RWPE1 (cell line): ENCODE measurements around the gene NPAT.
"Not testable (repeated sequence)": the region's sequence is repeated elsewhere in the genome, so short reads cannot be mapped to it uniquely, and the experiment has no call there.

Experiments used
- CTCF ChIA-PET: fragments of 350-600 bp; sonication (Branson Sonifier 250); formaldehyde crosslinking; extraction: SDS; loops from one replicate; lab custom pipeline; 2021; lab: Yijun Ruan, JAX
- POLR2A ChIA-PET: fragments of 400-600 bp; formaldehyde crosslinking; extraction: SDS; loops from one replicate; lab custom pipeline; 2020; ENCODE audit warnings: antibody characterized with exemption; ENCODE audit not compliant: low non-redundant PET; lab: Yijun Ruan, JAX
- DNase-seq: peaks from one replicate; pipeline ENCODE4 v3.0.0; 2012; ENCODE audit warnings: low spot score
- H3K27ac ChIP-seq: fragments of 450-650 bp; 2 replicates; pipeline ENCODE4 v1.5.1; 2017
- CTCF ChIP-seq: fragments of 450-650 bp; conservative IDR thresholded peaks from 2 replicates; pipeline ENCODE4 v1.5.1; 2017; ENCODE audit warnings: low read depth, mild to moderate bottlenecking

NPAT gene

DNA sequence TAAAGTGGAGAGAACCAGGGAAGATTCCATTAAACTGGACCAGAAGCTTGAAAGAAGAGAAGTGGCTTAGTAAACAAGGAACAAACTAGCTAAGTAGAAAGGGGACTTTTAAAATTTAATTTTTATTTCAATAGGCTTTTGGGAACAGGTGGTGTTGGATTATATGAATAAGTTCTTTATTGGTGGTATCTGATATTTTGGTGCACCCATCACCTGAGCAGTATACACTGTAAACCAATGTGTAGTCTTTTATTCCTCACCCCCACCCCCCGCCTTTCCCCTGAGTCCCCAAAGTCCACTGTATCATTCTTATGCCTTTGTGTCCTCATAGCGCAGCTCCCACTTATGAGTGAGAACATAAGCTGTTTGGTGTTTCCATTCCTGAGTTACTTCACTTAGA, 93.7 kb downstream of the NPAT start:
- no peak for TF ChIP-seq CTCF
- no peak overlapping the region for H3K27ac ChIP-seq
- DNase-seq = no peak
- POLR2A ChIA-PET = no interaction called here
- CTCF ChIA-PET = no interaction called here

GRCh38 chr11:108125096-108125495, 97.3 kb downstream of the NPAT start:
- no peak for TF ChIP-seq CTCF
- ChIA-PET CTCF (no interaction called here), POLR2A (no interaction called here)
- DNase-seq = no peak
- no peak overlapping the region for H3K27ac ChIP-seq

GRCh38 chr11:108122166-108122628, 100.2 kb downstream of the NPAT start:
- peak overlapping the region; percentile 87 for H3K27ac ChIP-seq
- CTCF ChIA-PET = interaction anchor here (0.7 kb wide), 1 partner anchor 113 kb away, joined by 3 read pairs; the partner anchor contains the start of gene CUL5
- no peak for TF ChIP-seq CTCF
- no peak for DNase-seq
- POLR2A ChIA-PET = no interaction called here

DNA sequence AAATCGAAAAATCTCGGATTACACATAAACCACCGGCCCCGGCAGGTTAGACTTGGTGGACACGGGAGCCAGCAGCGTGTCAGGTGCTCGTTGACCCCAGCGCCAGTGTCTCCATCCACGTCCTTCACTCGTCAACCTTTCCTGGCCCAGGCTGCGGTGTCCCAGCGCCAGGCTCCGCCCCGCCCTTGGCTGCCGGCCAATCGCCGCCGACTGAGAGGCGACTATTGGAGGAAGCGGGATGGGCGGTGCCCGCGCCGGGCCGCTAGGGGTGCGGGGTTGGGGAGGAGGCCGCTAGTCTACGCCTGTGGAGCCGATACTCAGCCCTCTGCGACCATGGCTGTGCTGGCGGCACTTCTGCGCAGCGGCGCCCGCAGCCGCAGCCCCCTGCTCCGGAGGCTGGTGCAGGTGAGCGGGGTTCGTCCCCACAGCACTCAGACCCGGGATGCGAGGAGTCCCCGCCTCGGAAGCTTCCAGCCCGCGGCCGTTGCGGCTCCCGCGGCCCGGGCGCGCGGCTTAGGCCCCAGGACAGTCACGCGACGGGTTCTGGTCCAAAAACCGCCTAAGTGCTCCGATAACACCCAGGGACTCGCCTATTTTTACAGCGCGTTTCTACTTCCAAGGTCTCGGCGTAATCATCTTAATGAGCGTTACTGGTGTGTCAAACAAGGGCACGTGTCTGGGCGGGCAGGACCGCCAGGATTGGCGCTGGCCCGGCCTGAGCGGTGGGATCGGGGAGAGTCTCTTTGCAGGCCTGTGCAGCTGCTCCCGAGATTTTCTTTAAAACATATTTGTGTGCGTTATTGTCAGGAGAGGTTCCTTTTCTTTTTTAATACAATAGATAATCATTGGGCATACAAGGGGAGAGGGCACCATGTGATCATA, 100.9 kb downstream of the NPAT start, which contains the start of gene ACAT1:
TSS of gene ACAT1 (plus strand) at position 294 of the 882 bp plus-strand sequence. CDS start at position 334, 40 bp downstream.
- H3K27ac ChIP-seq = peak within 1 kb of the TSS; percentile 87
- DNase-seq = peak; percentile 84
- ChIA-PET POLR2A (no interaction called here), CTCF (interaction anchor here (0.7 kb wide), 1 partner anchor 113 kb away, joined by 3 read pairs; the partner anchor contains the start of gene CUL5)
- TF ChIP-seq CTCF = no peak

GRCh38 chr11:108120936-108121273, 101.5 kb downstream of the NPAT start:
- CTCF ChIA-PET, DNase-seq: not testable (repeated sequence)
- POLR2A ChIA-PET = interaction anchor here (0.7 kb wide), 1 partner anchor 273 kb away, joined by 3 read pairs; no protein-coding TSS in a partner anchor
- H3K27ac ChIP-seq = peak overlapping the region; percentile 87

DNA sequence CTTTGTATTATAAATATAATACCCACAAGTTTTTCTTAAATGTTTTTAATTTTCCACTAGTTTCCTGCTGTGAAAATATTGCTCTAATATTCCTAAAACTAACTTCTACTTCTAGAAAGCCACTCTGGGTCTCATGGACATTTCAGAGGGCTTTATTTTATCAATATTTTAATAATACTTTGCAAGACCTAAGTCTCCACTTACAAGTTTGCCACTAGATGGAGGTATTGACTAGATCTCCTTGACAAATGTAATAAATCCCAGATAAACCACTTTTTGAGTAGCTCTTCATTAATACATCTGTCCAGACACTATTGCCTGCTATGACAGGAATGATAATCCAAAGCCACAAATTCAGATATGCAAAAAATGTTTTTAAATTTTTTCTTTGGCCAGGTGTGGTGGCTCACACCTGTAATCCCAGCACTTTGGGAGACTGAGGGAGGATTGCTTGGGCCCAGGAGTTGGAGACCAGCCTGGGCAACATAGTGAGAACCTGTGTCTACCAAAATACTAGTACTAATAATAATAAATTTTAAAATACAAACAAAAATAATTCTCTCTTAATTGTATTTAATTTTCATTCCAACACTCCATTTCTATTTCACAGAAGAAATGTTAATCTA, 104.6 kb downstream of the NPAT start:
- peak; percentile 44 for DNase-seq
- ChIA-PET CTCF (interaction anchor here (0.5 to 1.0 kb wide), 4 partner anchors 9 to 137 kb away, joined by 3 read pairs; no protein-coding TSS in a partner anchor), POLR2A (interaction anchor here (0.7 kb wide), 1 partner anchor 84 kb away, joined by 5 read pairs; no protein-coding TSS in a partner anchor)
- H3K27ac ChIP-seq = no peak overlapping the region
- TF ChIP-seq CTCF = peak; percentile 70
